ENCODE results near the gene TDRD3.
A peak's percentile ranks its signal among the peaks of the same experiment; 100 is the strongest.

TDRD3 gene

GRCh38 chr13:60439201-60439600 lies 42.2 kb downstream of the TDRD3 start:
- in situ Hi-C loops (cut with HindIII; ENCODE audit: low sequenced_read_pairs), result no loop called here
- no peak for DNase-seq (ENCODE audit: low read depth)
- TF ChIP-seq CTCF (IDR thresholded peaks at IDR 0.05; ENCODE audit: low read depth, low read length, missing control alignments), result no peak
- H3K4me3 ChIP-seq (ENCODE audit: low read depth, low read length), result no peak overlapping the region

GRCh38 chr13:60441761-60442160 lies 44.7 kb downstream of the TDRD3 start:
- in situ Hi-C loops (cut with HindIII; ENCODE audit: low sequenced_read_pairs), result no loop called here
- H3K4me3 ChIP-seq (ENCODE audit: low read depth, low read length), result no peak overlapping the region
- no peak for TF ChIP-seq CTCF (IDR thresholded peaks at IDR 0.05; ENCODE audit: low read depth, low read length, missing control alignments)
- no peak for DNase-seq (ENCODE audit: low read depth)

GRCh38 chr13:60448907-60449510 lies 52.0 kb downstream of the TDRD3 start:
- peak; percentile 61 for DNase-seq (ENCODE audit: low read depth)
- peak; percentile 77 for TF ChIP-seq CTCF (IDR thresholded peaks at IDR 0.05; ENCODE audit: low read depth, low read length, missing control alignments)
- in situ Hi-C loops (cut with HindIII; ENCODE audit: low sequenced_read_pairs), result no loop called here
- H3K4me3 ChIP-seq (ENCODE audit: low read depth, low read length), result no peak overlapping the region

- no peak overlapping the region for H3K4me3 ChIP-seq (ENCODE audit: low read depth, low read length)
- in situ Hi-C loops (cut with HindIII; ENCODE audit: low sequenced_read_pairs), result no loop called here
- TF ChIP-seq CTCF (IDR thresholded peaks at IDR 0.05; ENCODE audit: low read depth, low read length, missing control alignments), result no peak
- DNase-seq (ENCODE audit: low read depth), result no peak
Measured at GRCh38 chr13:60453490-60453889, 56.5 kb downstream of the TDRD3 start.

GRCh38 chr13:60454425-60454824 lies 57.4 kb downstream of the TDRD3 start:
- no peak for DNase-seq (ENCODE audit: low read depth)
- in situ Hi-C loops (cut with HindIII; ENCODE audit: low sequenced_read_pairs), result no loop called here
- TF ChIP-seq CTCF (IDR thresholded peaks at IDR 0.05; ENCODE audit: low read depth, low read length, missing control alignments), result no peak
- no peak overlapping the region for H3K4me3 ChIP-seq (ENCODE audit: low read depth, low read length)

GRCh38 chr13:60463787-60464186 lies 66.8 kb downstream of the TDRD3 start:
- TF ChIP-seq CTCF (IDR thresholded peaks at IDR 0.05; ENCODE audit: low read depth, low read length, missing control alignments), result no peak
- in situ Hi-C loops (cut with HindIII; ENCODE audit: low sequenced_read_pairs), result no loop called here
- H3K4me3 ChIP-seq (ENCODE audit: low read depth, low read length), result no peak overlapping the region
- DNase-seq (ENCODE audit: low read depth), result no peak
